Panc1 (cell line): ENCODE measurements around the gene ERN1. TPM values are rescaled to one million over a fixed set of nuclear protein-coding genes. Genes with fewer than 3 reads are reported as not detected.

Experiments used
- ATAC-seq: fragments of 200-7000 bp; cut with Tn5 transposase; 2 replicates; pipeline ENCODE4 v1.9.1; 2020; ENCODE audit warnings: mild to moderate bottlenecking, moderate library complexity
- BruUV-seq: library from RNA; stranded (reverse); fragments of 400-500 nt; replicated peaks from 2 replicates; lab custom pipeline; 2021; lab: Mats Ljungman, UMichigan
- CTCF ChIA-PET: fragments of 300-600 bp; sonication (Branson Sonifier 250); formaldehyde crosslinking; loops from one replicate; lab custom pipeline; 2022; ENCODE audit warnings: antibody characterized with exemption; lab: Charles Lee
- POLR2A ChIA-PET: fragments of 300-600 bp; sonication (Branson Sonifier 250); formaldehyde crosslinking; loops from one replicate; lab custom pipeline; 2022; ENCODE audit warnings: antibody characterized with exemption; lab: Charles Lee
- DNase-seq: peaks from one replicate; pipeline ENCODE4 v3.0.0-alpha.2; 2010; ENCODE audit warnings: low read depth, low spot score
- H3K27ac ChIP-seq: 2 replicates; pipeline ENCODE4 v1.5.1; 2011; ENCODE audit warnings: mild to moderate bottlenecking, low read length, inconsistent platforms
- H3K27me3 ChIP-seq: fragments of 200-500 bp; sonication (Bioruptor generic); 2 replicates; pipeline ENCODE4 v1.6.0; 2014; ENCODE audit warnings: low read length, inconsistent platforms; ENCODE audit not compliant: control insufficient read depth, insufficient read depth
- H3K36me3 ChIP-seq: fragments of 200-500 bp; sonication (Bioruptor generic); 2 replicates; pipeline ENCODE4 v1.5.1; 2014; ENCODE audit warnings: inconsistent platforms, mild to moderate bottlenecking, low read length, moderate library complexity; ENCODE audit not compliant: control insufficient read depth, insufficient read depth
- H3K4me1 ChIP-seq: 2 replicates; pipeline ENCODE4 v1.5.1; 2011; ENCODE audit warnings: inconsistent platforms, mild to moderate bottlenecking, low read length, moderate library complexity; ENCODE audit not compliant: control insufficient read depth, insufficient read depth
- H3K4me3 ChIP-seq, 2 experiments: 2 replicates each; pipeline ENCODE4 v1.5.1; 2011 to 2012; ENCODE audit warnings: low read depth in 2 of 2, low read length in 2 of 2, mild to moderate bottlenecking in 2 of 2, inconsistent platforms in 1 of 2, moderate library complexity in 1 of 2
- H3K9me3 ChIP-seq: fragments of 200-500 bp; sonication (Bioruptor generic); 2 replicates; pipeline ENCODE4 v1.5.1; 2014; ENCODE audit warnings: low read depth, mild to moderate bottlenecking, inconsistent platforms, low read length, moderate library complexity; ENCODE audit not compliant: control insufficient read depth, insufficient read depth
- CTCF ChIP-seq: fragments of 450-650 bp; IDR thresholded peaks from 2 replicates; pipeline ENCODE4 v1.5.1; 2017; ENCODE audit warnings: mild to moderate bottlenecking
- POLR2AphosphoS5 ChIP-seq: IDR thresholded peaks from 2 replicates; pipeline ENCODE4 v1.6.1; 2012; ENCODE audit warnings: mild to moderate bottlenecking, low read depth, low read length, moderate library complexity
- REST ChIP-seq, 2 experiments: IDR thresholded peaks; 2 replicates each; pipeline ENCODE4 v1.6.1; 2011 to 2012; ENCODE audit warnings: low read depth in 2 of 2, control low read depth in 1 of 2, low read length in 1 of 2, mild to moderate bottlenecking in 1 of 2, moderate library complexity in 1 of 2; ENCODE audit not compliant: insufficient read depth in 1 of 2
- SIN3A ChIP-seq: IDR thresholded peaks from 2 replicates; pipeline ENCODE4 v1.6.1; 2012; ENCODE audit warnings: low read depth, mild to moderate bottlenecking, low read length, moderate library complexity, borderline replicate concordance; ENCODE audit not compliant: insufficient read depth
- TCF7L2 ChIP-seq: IDR thresholded peaks from 2 replicates; pipeline ENCODE4 v1.6.1; 2011; ENCODE audit warnings: mild to moderate bottlenecking, low read depth, low read length, inconsistent platforms
- in situ Hi-C: cut with HindIII; loops from 2 replicates; pipeline ENCODE4 v1.10.0; 2016; ENCODE audit warnings: low sequenced_read_pairs, low pct_unique_long_range_greater_than_20kb
- intact Hi-C: fragments of 100-400 bp; cut with micrococcal nuclease; formaldehyde crosslinking; loops from one replicate; pipeline ENCODE4 v1.10.0; 2022; ENCODE audit not compliant: unreplicated experiment
- total RNA-seq: library from RNA; stranded (reverse); gene quantifications from one replicate; pipeline ENCODE4 v1.2.1, GENCODE V29; 2021; ENCODE audit not compliant: unreplicated experiment

Gene ERN1
- total RNA-seq, 1 experiment from 2014 or later, result 12.1 TPM

- no peak for ATAC-seq
- DNase-seq, result no peak
- Histone ChIP-seq H3K4me1 (0 out of 2 replicates have a peak, but pooled peaks cover 6% of the 10 kb centered on the region), H3K36me3 (no peaks in the 10 kb centered on the region), H3K9me3 (no peaks in the 10 kb centered on the region), H3K27ac (no peak overlapping the region), H3K4me3 (no peak overlapping the region), H3K27me3 (no peaks in the 10 kb centered on the region)
- TF ChIP-seq CTCF, result no peak
- no peak for TF ChIP-seq REST (IDR thresholded peaks at IDR 0.05; ENCODE audit: insufficient read depth in 1 of 2, low read depth in 2 of 2, low read length in 1 of 2)
- no peak for TF ChIP-seq SIN3A
- no peak for TF ChIP-seq POLR2AphosphoS5
- no peak for TF ChIP-seq TCF7L2
- intact Hi-C loops, result no loop called here
- BruUV-seq, result no TSS peak
- CTCF ChIA-PET, result interaction anchor here (0.6 kb wide), 1 partner anchor 165 kb away, joined by 8 read pairs; no protein-coding TSS in a partner anchor
- in situ Hi-C loops, result no loop called here
- POLR2A ChIA-PET, result no interaction called here
Observed at GRCh38 chr17:64110379-64111152, 19.4 kb downstream of the ERN1 start.

DNA sequence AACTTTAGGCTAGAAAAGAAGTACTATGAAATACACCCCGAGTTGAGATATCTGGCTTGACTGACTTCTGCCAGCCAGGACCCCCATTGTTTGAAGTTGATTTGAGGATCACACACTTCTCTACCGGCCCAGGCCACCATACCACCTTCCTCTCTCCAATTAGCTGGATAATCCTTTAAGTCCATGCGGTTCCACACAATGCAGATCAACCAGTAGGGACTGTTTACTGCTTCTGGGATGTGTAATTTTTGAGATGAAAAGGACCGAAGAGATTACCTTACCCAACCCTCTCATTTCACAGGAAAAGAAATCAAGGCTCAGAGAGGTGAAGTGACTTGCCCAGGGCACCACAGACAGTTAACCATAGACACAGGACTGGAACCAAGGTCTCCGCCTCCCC lies 20.5 kb downstream of the ERN1 start:
- TF ChIP-seq SIN3A, result no peak
- TF ChIP-seq REST (IDR thresholded peaks at IDR 0.05; ENCODE audit: insufficient read depth in 1 of 2, low read depth in 2 of 2, low read length in 1 of 2), result no peak
- TF ChIP-seq TCF7L2, result no peak
- TF ChIP-seq POLR2AphosphoS5, result no peak
- no peak for TF ChIP-seq CTCF
- CTCF ChIA-PET, result no interaction called here
- Histone ChIP-seq H3K4me1 (0 out of 2 replicates have a peak, but pooled peaks cover 6% of the 10 kb centered on the region), H3K27me3 (no peaks in the 10 kb centered on the region), H3K4me3 (no peak overlapping the region), H3K9me3 (no peaks in the 10 kb centered on the region), H3K36me3 (no peaks in the 10 kb centered on the region), H3K27ac (no peak overlapping the region)
- BruUV-seq, result no TSS peak
- intact Hi-C loops (no loop called here), in situ Hi-C loops (no loop called here)
- POLR2A ChIA-PET, result no interaction called here
- ATAC-seq (no peak), DNase-seq (no peak)
